K562 (cell line): ENCODE results near the gene CTIF. TPM values are rescaled to one million over a fixed set of nuclear protein-coding genes. Genes with fewer than 3 reads are reported as not detected.

Source experiments
- ATAC-seq: fragments of 200-7000 bp; cut with Tn5 transposase; 3 replicates; pipeline ENCODE4 v1.9.1; 2020; ENCODE audit warnings: moderate library complexity
- BruUV-seq: library from RNA; stranded (reverse); fragments of 400-500 nt; replicated peaks from 2 replicates; lab custom pipeline; 2021; lab: Mats Ljungman, UMichigan
- CTCF ChIA-PET: fragments of 300-600 bp; formaldehyde crosslinking; extraction: SDS; loops from one replicate; lab custom pipeline; 2021; ENCODE audit warnings: low intra/inter-chr PET ratio; lab: Yijun Ruan, JAX
- POLR2A ChIA-PET: fragments of 300-600, 350-650 bp; sonication (Branson Sonifier 250); formaldehyde crosslinking; extraction: SDS; loops from one replicate; lab custom pipeline; 2021; ENCODE audit warnings: antibody characterized with exemption, inconsistent platforms; lab: Yijun Ruan, JAX
- DNase-seq, 4 experiments: peaks; one replicate each; pipeline versions ENCODE4 v3.0.0 to v3.0.0-alpha.2; 2011 to 2018; ENCODE audit warnings: low spot score in 3 of 4, mixed read lengths in 3 of 4; ENCODE audit errors: extremely low read depth in 1 of 4
- FAIRE-seq: peaks from 2 replicates; lab custom pipeline; 2011; peaks lifted over from hg19 to GRCh38; lab: Jason Lieb, UNC
- H2AFZ ChIP-seq: 2 replicates; pipeline ENCODE4 v1.6.0; 2011; ENCODE audit warnings: low read depth, low read length, control low read depth, inconsistent platforms
- H3K27ac ChIP-seq: fragments of 200-600 bp; 3 replicates; pipeline ENCODE4 v1.8.0; 2011; ENCODE audit warnings: low read depth, mild to moderate bottlenecking, control low read depth, inconsistent platforms, low read length, moderate library complexity, mixed read lengths; ENCODE audit errors: extremely low read depth
- H3K27me3 ChIP-seq, 2 experiments: fragments of 300-600 bp in 1 of 2; 2 replicates in 1 of 2; 3 replicates in 1 of 2; pipeline versions ENCODE4 v1.6.0 to v1.8.0; 2011; ENCODE audit warnings: inconsistent platforms in 2 of 2, low read length in 2 of 2, mild to moderate bottlenecking in 1 of 2, mixed read lengths in 1 of 2, moderate library complexity in 1 of 2; ENCODE audit not compliant: control insufficient read depth in 2 of 2, insufficient read depth in 2 of 2
- H3K36me3 ChIP-seq: fragments of 300-600 bp; 3 replicates; pipeline ENCODE4 v1.8.0; 2011; ENCODE audit warnings: mild to moderate bottlenecking, low read length, inconsistent platforms; ENCODE audit not compliant: control insufficient read depth, insufficient read depth
- H3K4me1 ChIP-seq, 2 experiments: fragments of 200-600 bp in 1 of 2; replicated peaks in 1 of 2; 2 replicates in 1 of 2; 3 replicates in 1 of 2; pipeline versions ENCODE4 v1.5.1 to v1.8.0; 2011; ENCODE audit warnings: inconsistent platforms in 2 of 2, low read length in 2 of 2, mild to moderate bottlenecking in 1 of 2, mixed read lengths in 1 of 2, moderate library complexity in 1 of 2; ENCODE audit not compliant: control insufficient read depth in 2 of 2, insufficient read depth in 2 of 2
- H3K4me2 ChIP-seq: 2 replicates; pipeline ENCODE4 v1.6.1; 2011; ENCODE audit warnings: low read length, control low read depth, inconsistent platforms, mixed read lengths; ENCODE audit not compliant: insufficient read depth
- H3K4me3 ChIP-seq: fragments of 200-600 bp; sonication (generic), shearing (Covaris generic); 2 replicates; pipeline ENCODE4 v1.5.1; 2016; ENCODE audit warnings: control low read depth, inconsistent platforms
- H3K79me2 ChIP-seq: fragments of 200-600 bp; 3 replicates; pipeline ENCODE4 v1.8.0; 2011; ENCODE audit warnings: low read length, inconsistent platforms; ENCODE audit not compliant: control insufficient read depth, insufficient read depth
- H3K9ac ChIP-seq, 2 experiments: 2 replicates each; pipeline versions ENCODE4 v1.6.0 to v1.6.1; 2011; ENCODE audit warnings: low read depth in 2 of 2, low read length in 2 of 2, control low read depth in 1 of 2, inconsistent platforms in 1 of 2, mild to moderate bottlenecking in 1 of 2, mixed read lengths in 1 of 2; ENCODE audit not compliant: insufficient read depth in 1 of 2
- H3K9me1 ChIP-seq: one replicate; pipeline ENCODE4 v1.6.0; 2011; ENCODE audit warnings: inconsistent platforms, mild to moderate bottlenecking, low read length, moderate library complexity; ENCODE audit not compliant: control insufficient read depth, insufficient read depth
- H3K9me3 ChIP-seq: replicated peaks from 2 replicates; pipeline ENCODE4 v1.5.1; 2011; ENCODE audit warnings: low read depth, low read length, inconsistent platforms; ENCODE audit not compliant: control insufficient read depth, insufficient read depth
- H4K20me1 ChIP-seq: replicated peaks from 2 replicates; pipeline ENCODE4 v1.6.1; 2011; ENCODE audit warnings: low read length, inconsistent platforms, mixed read lengths; ENCODE audit not compliant: control insufficient read depth, insufficient read depth
- CHCHD3 ChIP-seq: fragments of 250-450 bp; sonication (Bioruptor Pico); IDR thresholded peaks from 2 replicates; pipeline ENCODE4 v2.1.2; 2022; ENCODE audit warnings: mild to moderate bottlenecking
- ELF1 ChIP-seq: fragments of 200-800 bp; sonication (Bioruptor generic); IDR thresholded peaks from 2 replicates; pipeline ENCODE4 v1.6.1; 2016; ENCODE audit warnings: missing genetic modification characterization, missing compliant biosample characterization
- ETV6 ChIP-seq, 3 experiments: fragments of 150-350 bp in 1 of 3; sonication (generic) in 1 of 3; formaldehyde crosslinking in 1 of 3; IDR thresholded peaks; 2 replicates each; pipeline versions ENCODE4 v1.6.1 to v1.8.0; 2014 to 2022; ENCODE audit warnings: borderline replicate concordance in 2 of 3, low read depth in 2 of 3, antibody characterized with exemption in 1 of 3, low read length in 1 of 3, mild to moderate bottlenecking in 1 of 3, missing genetic modification reagents in 1 of 3
- L3MBTL2 ChIP-seq: fragments of 450-650 bp; IDR thresholded peaks from 2 replicates; pipeline ENCODE4 v1.6.1; 2016; ENCODE audit warnings: mild to moderate bottlenecking, moderate library complexity
- RUNX1 ChIP-seq: sonication (generic); IDR thresholded peaks from 2 replicates; pipeline ENCODE4 v1.6.1; 2016; ENCODE audit warnings: antibody characterized with exemption, low read depth
- TEAD2 ChIP-seq: fragments of 450-650 bp; IDR thresholded peaks from 2 replicates; pipeline ENCODE4 v1.6.1; 2016; ENCODE audit warnings: missing genetic modification characterization, control low read depth, missing compliant biosample characterization
- ZC3H8 ChIP-seq: fragments of 450-650 bp; IDR thresholded peaks from 2 replicates; pipeline ENCODE4 v1.6.1; 2017
- WGBS: fragments of 100-300 bp; shearing (Covaris generic); methylation state at CpG from one replicate; pipeline ENCODE4 v1.1.6; 2016; ENCODE audit warnings: low coverage, mixed read lengths; ENCODE audit not compliant: insufficient coverage; ENCODE audit errors: missing lambda C conversion rate; 5-methylcytosine and 5-hydroxymethylcytosine counted together
- in situ Hi-C: fragments of 300-500 bp; cut with MboI; formaldehyde crosslinking; loops from 4 replicates; pipeline ENCODE4 v1.15.0; 2018; ENCODE audit warnings: inconsistent platforms, mixed read lengths
- intact Hi-C: fragments of 100-400 bp; cut with micrococcal nuclease; formaldehyde crosslinking; loops from 2 replicates; pipeline ENCODE4 v1.14.2; 2022
- polyA plus RNA-seq, 8 experiments: library from polyadenylated mRNA; depleted of rRNA in 4 of 8; stranded (reverse) in 5 of 8; unstranded in 3 of 8; fragments of >200 nt; fragmentation: Nextera tagmentation in 2 of 8; fragmentation: Illumina TruSeq in 1 of 8; extraction: Ambion mirVana in 2 of 8; extraction: Trizol in 1 of 8; gene quantifications; 2 replicates each; pipeline versions ENCODE4 v1.2.1 to v1.2.3, GENCODE V29; 2011 to 2014; ENCODE audit warnings: inconsistent platforms in 1 of 8, missing spikeins in 1 of 8
- total RNA-seq, 7 experiments: library from RNA; depleted of rRNA in 6 of 7; stranded (reverse); fragments of >200 nt in 6 of 7; fragmentation: Illumina TruSeq in 2 of 7; extraction: Trizol in 2 of 7; gene quantifications; 2 replicates each; pipeline versions ENCODE4 v1.2.1 to v1.2.3, GENCODE V29; 2011 to 2021; ENCODE audit warnings: low replicate concordance in 1 of 7
- TF ChIP-seq, protein P1 (sequence below), 2 experiments: fragments of 450-650 bp in 1 of 2; IDR thresholded peaks; 2 replicates each; pipeline ENCODE4 v1.6.1; 2011 to 2017; ENCODE audit warnings: low read depth in 2 of 2, antibody characterized with exemption in 1 of 2, borderline replicate concordance in 1 of 2, low read length in 1 of 2, mild to moderate bottlenecking in 1 of 2, mixed read lengths in 1 of 2; ENCODE audit not compliant: control insufficient read depth in 1 of 2
- TF ChIP-seq, protein P2 (sequence below): IDR thresholded peaks from 3 replicates; pipeline ENCODE4 v1.6.1; 2011; ENCODE audit warnings: borderline replicate concordance, mild to moderate bottlenecking; ENCODE audit not compliant: insufficient read length, insufficient read depth

The CTIF gene
- total and polyA plus RNA-seq, 9 of the 15 experiments (the other 6 are each of a cell fraction or from before 2014, with no cell fraction given): 0.17 to 11.5 (median 2.2) TPM

DNA sequence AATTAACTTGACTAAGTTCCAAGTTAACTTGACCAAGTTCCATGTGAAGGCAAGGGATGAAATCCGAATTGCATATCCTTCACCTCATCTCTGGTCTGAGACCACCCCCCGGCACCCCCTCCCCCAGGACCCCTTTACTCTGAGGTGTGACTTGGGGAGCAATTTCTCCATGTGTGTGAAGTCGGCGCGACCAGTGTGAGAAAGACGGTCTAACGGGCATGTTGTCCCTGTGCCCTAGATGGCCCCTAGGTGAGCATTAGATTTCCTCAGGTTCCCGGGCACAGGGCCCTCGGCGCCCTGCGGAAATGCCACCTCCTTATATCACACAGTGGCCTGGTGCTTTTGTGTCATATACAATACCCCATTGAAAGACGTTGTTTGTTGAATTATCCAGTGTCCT lies 137.1 kb downstream of the CTIF start:
- no peak for TF ChIP-seq ELF1 (tag)
- H3K27ac ChIP-seq: no peak overlapping the region
- no peaks in the 10 kb centered on the region for H3K9me1 ChIP-seq
- H3K79me2 ChIP-seq: no peaks in the 10 kb centered on the region
- no peaks in the 10 kb centered on the region for H3K36me3 ChIP-seq
- H3K9ac ChIP-seq: no peak overlapping the region
- peaks cover 0 to 7% of the 10 kb centered on the region in 2 experiments; a peak in 2 of 5 replicates for H3K4me1 ChIP-seq
- ATAC-seq: no peak
- no peak overlapping the region for H3K4me3 ChIP-seq
- CTCF ChIA-PET: interaction anchor here (0.5 to 1.9 kb wide), 4 partner anchors 200 to 1520 kb away, joined by 3 to 9 read pairs (median 3); no protein-coding TSS in a partner anchor
- intact Hi-C loops: loop anchor here (2.0 to 10.0 kb wide), 5 partner anchors 97 to 739 kb away; no protein-coding TSS in a partner anchor
- H4K20me1 ChIP-seq: no peaks in the 10 kb centered on the region
- FAIRE-seq: no peak
- POLR2A ChIA-PET: no interaction called here
- no peaks in the 10 kb centered on the region for H3K9me3 ChIP-seq
- in situ Hi-C loops: loop anchor here (10.0 to 25.0 kb wide), 4 partner anchors 511 to 1186 kb away; no protein-coding TSS in a partner anchor
- 87% methylated on average over 10 of the region's 12 CpGs for WGBS
- no TSS peak for BruUV-seq
- no peaks in the 10 kb centered on the region for H3K27me3 ChIP-seq
- no peak overlapping the region for H2AFZ ChIP-seq
- no peak overlapping the region for H3K4me2 ChIP-seq
- DNase-seq: no peak

GRCh38 chr18:48676346-48676745 lies 137.5 kb downstream of the CTIF start:
- Histone ChIP-seq H3K4me2 (no peak overlapping the region), H3K9ac (no peak overlapping the region), H3K9me3 (no peaks in the 10 kb centered on the region), H3K4me1 (peaks cover 0 to 7% of the 10 kb centered on the region in 2 experiments; a peak in 2 of 5 replicates), H2AFZ (peak overlapping the region; percentile 17; the same call in 1 of the 2 replicates), H3K4me3 (no peak overlapping the region), H3K27me3 (no peaks in the 10 kb centered on the region), H3K79me2 (no peaks in the 10 kb centered on the region), H4K20me1 (no peaks in the 10 kb centered on the region), H3K27ac (no peak overlapping the region), H3K36me3 (no peaks in the 10 kb centered on the region), H3K9me1 (no peaks in the 10 kb centered on the region)
- FAIRE-seq: no peak
- intact Hi-C loops (loop anchor here (5.0 to 10.0 kb wide), 4 partner anchors 348 to 738 kb away; no protein-coding TSS in a partner anchor), in situ Hi-C loops (loop anchor here (10.0 to 25.0 kb wide), 4 partner anchors 511 to 1186 kb away; no protein-coding TSS in a partner anchor)
- 40% methylated on average over 7 of the region's 8 CpGs for WGBS
- CTCF ChIA-PET: interaction anchor here (0.6 to 1.9 kb wide), 4 partner anchors 201 to 1182 kb away, joined by 3 to 9 read pairs (median 3); no protein-coding TSS in a partner anchor
- POLR2A ChIA-PET: no interaction called here
- DNase-seq: no peak
- no TSS peak for BruUV-seq
- ATAC-seq: no peak
- TF ChIP-seq L3MBTL2 (no peak), ETV6 (IDR thresholded peaks at IDR 0.05; ENCODE audit: borderline replicate concordance in 1 of 2, low read depth in 2 of 2, low read length in 1 of 2) (no peak), ETV6 (CRISPR knock-in tag; IDR thresholded peaks at IDR 0.05; ENCODE audit: borderline replicate concordance) (no peak), CHCHD3 (CRISPR knock-in tag) (no peak), TEAD2 (tag) (no peak), RUNX1 (no peak), ZC3H8 (no peak)
- TF ChIP-seq, protein P1, sequence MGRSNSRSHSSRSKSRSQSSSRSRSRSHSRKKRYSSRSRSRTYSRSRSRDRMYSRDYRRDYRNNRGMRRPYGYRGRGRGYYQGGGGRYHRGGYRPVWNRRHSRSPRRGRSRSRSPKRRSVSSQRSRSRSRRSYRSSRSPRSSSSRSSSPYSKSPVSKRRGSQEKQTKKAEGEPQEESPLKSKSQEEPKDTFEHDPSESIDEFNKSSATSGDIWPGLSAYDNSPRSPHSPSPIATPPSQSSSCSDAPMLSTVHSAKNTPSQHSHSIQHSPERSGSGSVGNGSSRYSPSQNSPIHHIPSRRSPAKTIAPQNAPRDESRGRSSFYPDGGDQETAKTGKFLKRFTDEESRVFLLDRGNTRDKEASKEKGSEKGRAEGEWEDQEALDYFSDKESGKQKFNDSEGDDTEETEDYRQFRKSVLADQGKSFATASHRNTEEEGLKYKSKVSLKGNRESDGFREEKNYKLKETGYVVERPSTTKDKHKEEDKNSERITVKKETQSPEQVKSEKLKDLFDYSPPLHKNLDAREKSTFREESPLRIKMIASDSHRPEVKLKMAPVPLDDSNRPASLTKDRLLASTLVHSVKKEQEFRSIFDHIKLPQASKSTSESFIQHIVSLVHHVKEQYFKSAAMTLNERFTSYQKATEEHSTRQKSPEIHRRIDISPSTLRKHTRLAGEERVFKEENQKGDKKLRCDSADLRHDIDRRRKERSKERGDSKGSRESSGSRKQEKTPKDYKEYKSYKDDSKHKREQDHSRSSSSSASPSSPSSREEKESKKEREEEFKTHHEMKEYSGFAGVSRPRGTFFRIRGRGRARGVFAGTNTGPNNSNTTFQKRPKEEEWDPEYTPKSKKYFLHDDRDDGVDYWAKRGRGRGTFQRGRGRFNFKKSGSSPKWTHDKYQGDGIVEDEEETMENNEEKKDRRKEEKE (IDR thresholded peaks at IDR 0.05; ENCODE audit: borderline replicate concordance in 1 of 2, control insufficient read depth in 1 of 2, low read depth in 2 of 2, low read length in 1 of 2): no peak
- TF ChIP-seq, protein P2, sequence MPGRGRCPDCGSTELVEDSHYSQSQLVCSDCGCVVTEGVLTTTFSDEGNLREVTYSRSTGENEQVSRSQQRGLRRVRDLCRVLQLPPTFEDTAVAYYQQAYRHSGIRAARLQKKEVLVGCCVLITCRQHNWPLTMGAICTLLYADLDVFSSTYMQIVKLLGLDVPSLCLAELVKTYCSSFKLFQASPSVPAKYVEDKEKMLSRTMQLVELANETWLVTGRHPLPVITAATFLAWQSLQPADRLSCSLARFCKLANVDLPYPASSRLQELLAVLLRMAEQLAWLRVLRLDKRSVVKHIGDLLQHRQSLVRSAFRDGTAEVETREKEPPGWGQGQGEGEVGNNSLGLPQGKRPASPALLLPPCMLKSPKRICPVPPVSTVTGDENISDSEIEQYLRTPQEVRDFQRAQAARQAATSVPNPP: no peak
